Large intestine (tissue), 3 donors: ENCODE measurements around the gene FOXO6. TPM values are rescaled to one million over a fixed set of nuclear protein-coding genes. Genes with fewer than 3 reads are reported as not detected.

Experiments used
- DNase-seq, 2 donors: peaks; one replicate each; pipeline versions ENCODE4 v3.0.0 to v3.0.0-alpha.2; 2013
- H3K27ac ChIP-seq: one replicate; pipeline ENCODE4 v1.5.1; 2013; ENCODE audit warnings: low read length
- H3K27me3 ChIP-seq: 2 replicates; pipeline ENCODE4 v1.6.1; 2013; ENCODE audit warnings: low read length; ENCODE audit not compliant: control insufficient read depth, insufficient read depth
- H3K36me3 ChIP-seq: 2 replicates; pipeline ENCODE4 v1.6.1; 2013; ENCODE audit warnings: low read length; ENCODE audit not compliant: control insufficient read depth, insufficient read depth
- H3K4me1 ChIP-seq: one replicate; pipeline ENCODE4 v1.6.1; 2013; ENCODE audit warnings: low read length; ENCODE audit not compliant: control insufficient read depth, insufficient read depth
- H3K4me3 ChIP-seq: one replicate; pipeline ENCODE4 v1.5.1; 2013; ENCODE audit warnings: low read length
- H3K9me3 ChIP-seq: one replicate; pipeline ENCODE4 v1.6.1; 2013; ENCODE audit warnings: mild to moderate bottlenecking, low read depth, low read length, moderate library complexity; ENCODE audit not compliant: control insufficient read depth
- WGBS: methylation state at CpG from one replicate; pipeline ENCODE4 v1.1.5; 2013; ENCODE audit warnings: low lambda C conversion rate; ENCODE audit not compliant: insufficient coverage; 5-methylcytosine and 5-hydroxymethylcytosine counted together
- polyA plus RNA-seq: library from polyadenylated mRNA; unstranded; fragments of 120-200 nt; gene quantifications from one replicate; pipeline ENCODE4 v1.2.1, GENCODE V29; 2013

FOXO6 gene
- polyA plus RNA-seq, 1 donor: 6.4 TPM

DNA sequence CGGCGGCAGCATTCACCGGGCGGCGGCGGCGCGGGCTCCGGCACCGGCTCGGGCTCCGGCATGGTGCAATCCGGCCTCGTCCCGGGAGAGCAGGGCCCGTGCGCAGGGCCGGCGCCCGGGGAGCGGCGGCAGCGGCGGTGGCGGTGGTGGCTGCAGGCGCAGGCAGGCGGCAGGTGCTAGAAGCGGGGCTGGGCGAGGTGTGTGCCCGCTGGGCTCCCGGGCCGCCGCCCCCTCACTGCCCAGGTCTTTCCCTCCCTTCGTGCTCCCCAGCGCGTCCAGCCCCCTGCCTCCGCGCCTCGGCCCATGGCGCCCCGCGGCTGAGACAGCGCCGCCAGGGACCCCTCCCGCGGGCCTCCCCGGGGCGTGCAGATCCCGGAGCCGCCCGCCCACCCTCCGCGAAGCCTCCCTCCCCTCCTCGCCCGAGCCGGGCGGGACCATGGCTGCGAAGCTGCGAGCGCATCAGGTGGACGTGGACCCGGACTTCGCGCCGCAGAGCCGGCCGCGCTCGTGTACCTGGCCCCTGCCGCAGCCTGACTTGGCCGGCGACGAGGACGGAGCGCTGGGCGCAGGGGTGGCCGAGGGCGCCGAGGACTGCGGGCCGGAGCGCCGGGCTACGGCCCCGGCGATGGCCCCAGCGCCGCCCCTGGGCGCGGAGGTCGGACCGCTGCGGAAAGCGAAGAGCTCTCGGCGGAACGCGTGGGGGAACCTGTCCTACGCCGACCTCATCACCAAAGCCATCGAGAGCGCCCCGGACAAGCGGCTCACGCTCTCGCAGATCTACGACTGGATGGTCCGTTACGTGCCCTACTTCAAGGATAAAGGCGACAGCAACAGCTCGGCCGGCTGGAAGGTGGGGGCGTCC is 492 bp downstream of the FOXO6 start:
- DNase-seq: peak in 1 of 2 donors; percentile 77
- WGBS: no CpG with 5 or more reads among the region's 113 CpGs
- Histone ChIP-seq H3K4me1 (peaks cover 50% of the 10 kb centered on the region), H3K27ac (no peak overlapping the region), H3K36me3 (no peaks in the 10 kb centered on the region), H3K27me3 (peaks cover 21% of the 10 kb centered on the region), H3K9me3 (peaks cover 5% of the 10 kb centered on the region), H3K4me3 (peak overlapping the region; percentile 39)

DNA sequence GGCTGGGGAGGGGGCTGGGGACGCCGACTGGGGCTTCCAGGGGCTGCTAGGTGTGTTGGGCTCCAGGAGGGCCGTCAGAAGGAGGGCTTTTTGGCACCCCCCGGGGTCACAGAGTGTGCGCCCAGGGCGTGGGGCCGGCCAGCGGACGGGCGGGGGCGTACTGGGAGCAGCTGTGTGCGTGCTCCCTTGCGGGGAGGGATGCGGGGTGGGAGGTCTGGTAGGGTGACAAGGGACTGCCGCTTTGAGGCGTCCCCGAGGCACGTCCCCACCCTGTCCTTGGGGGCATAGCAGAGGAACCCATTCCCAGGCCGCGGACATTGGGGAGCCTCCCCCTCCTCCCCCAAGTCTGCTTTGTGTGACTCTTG is 1.1 kb downstream of the FOXO6 start:
- no peak for DNase-seq
- Histone ChIP-seq H3K27me3 (peaks cover 25% of the 10 kb centered on the region), H3K4me1 (peaks cover 56% of the 10 kb centered on the region), H3K9me3 (peaks cover 5% of the 10 kb centered on the region), H3K36me3 (no peaks in the 10 kb centered on the region), H3K27ac (no peak overlapping the region), H3K4me3 (peak overlapping the region; percentile 39)
- WGBS: no CpG with 5 or more reads among the region's 20 CpGs

- no peak overlapping the region for H3K27ac ChIP-seq
- peaks cover 55% of the 10 kb centered on the region for H3K4me1 ChIP-seq
- H3K36me3 ChIP-seq: no peaks in the 10 kb centered on the region
- peak overlapping the region; percentile 39 for H3K4me3 ChIP-seq
- WGBS: no CpG with 5 or more reads among the region's 8 CpGs
- DNase-seq: no peak
- peaks cover 25% of the 10 kb centered on the region for H3K27me3 ChIP-seq
- H3K9me3 ChIP-seq: peaks cover 5% of the 10 kb centered on the region
Measured at GRCh38 chr1:41362749-41363590, 1.7 kb downstream of the FOXO6 start.

DNA sequence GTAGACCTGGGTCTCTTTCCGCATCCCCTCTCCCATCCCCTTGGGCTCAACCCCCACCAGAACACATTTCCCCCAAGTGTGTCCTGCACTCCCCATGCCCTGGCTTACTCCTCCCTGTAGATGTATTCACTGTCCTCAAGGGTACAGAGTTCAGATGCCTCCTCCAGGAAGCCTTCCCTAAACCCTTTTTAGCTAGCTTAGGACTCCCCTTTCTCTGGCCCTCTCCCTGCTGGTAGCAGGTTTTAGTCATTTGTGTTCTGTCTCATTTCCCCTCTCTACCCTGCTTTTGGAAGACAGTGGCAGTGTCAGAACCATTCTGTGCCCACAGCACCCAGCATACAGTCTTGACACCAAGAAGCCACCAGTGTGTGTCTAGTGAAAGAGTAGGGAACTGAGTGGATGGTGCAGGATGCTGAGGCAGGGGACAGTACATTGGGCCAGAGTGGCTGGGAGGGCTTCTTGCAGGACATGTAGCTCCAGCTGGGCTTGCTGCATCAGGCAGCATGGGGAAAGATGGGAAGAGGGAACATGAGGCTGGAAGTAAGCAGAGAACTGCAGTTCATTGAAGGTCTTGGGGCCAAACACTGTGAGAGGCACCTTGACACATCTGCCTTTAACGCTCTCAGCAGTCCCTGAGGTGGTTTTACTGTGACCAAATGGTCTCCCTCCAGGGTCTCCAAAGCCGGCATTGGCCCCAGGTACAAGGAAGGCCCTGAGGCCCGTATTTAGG is 2.5 kb downstream of the FOXO6 start:
- no peak overlapping the region for H3K4me3 ChIP-seq
- peaks cover 50% of the 10 kb centered on the region for H3K4me1 ChIP-seq
- H3K36me3 ChIP-seq: no peaks in the 10 kb centered on the region
- DNase-seq: no peak
- peaks cover 5% of the 10 kb centered on the region for H3K9me3 ChIP-seq
- H3K27me3 ChIP-seq: peaks cover 25% of the 10 kb centered on the region
- H3K27ac ChIP-seq: no peak overlapping the region
- no CpG with 5 or more reads among the region's 4 CpGs for WGBS

GRCh38 chr1:41364442-41365319 is 3.4 kb downstream of the FOXO6 start:
- peaks cover 25% of the 10 kb centered on the region for H3K27me3 ChIP-seq

DNA sequence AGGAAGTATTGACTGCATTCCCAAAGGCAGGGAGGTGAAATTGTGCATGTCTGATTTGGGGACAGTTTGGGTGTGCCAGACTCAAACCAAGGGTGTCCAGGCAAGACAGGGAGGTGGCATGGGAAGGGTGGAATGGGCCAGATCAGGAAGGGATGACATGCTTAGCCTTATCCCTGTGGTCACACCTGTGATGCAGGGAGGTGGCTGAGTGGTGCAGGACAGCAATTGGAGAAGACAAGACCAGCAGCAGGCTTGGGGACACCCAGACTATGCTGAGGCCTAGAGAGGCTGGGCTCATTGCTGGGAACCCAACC is 4.0 kb downstream of the FOXO6 start:
- Histone ChIP-seq H3K9me3 (peaks cover 5% of the 10 kb centered on the region), H3K36me3 (no peaks in the 10 kb centered on the region), H3K27ac (peak overlapping the region; percentile 20), H3K4me1 (peaks cover 36% of the 10 kb centered on the region), H3K27me3 (peaks cover 25% of the 10 kb centered on the region), H3K4me3 (no peak overlapping the region)
- no peak for DNase-seq

More at GRCh38 chr1:41364442-41365319, 3.4 kb downstream of the FOXO6 start:
- peaks cover 41% of the 10 kb centered on the region for H3K4me1 ChIP-seq
- H3K4me3 ChIP-seq: no peak overlapping the region
- H3K9me3 ChIP-seq: peaks cover 5% of the 10 kb centered on the region
- no peak overlapping the region for H3K27ac ChIP-seq
- H3K36me3 ChIP-seq: no peaks in the 10 kb centered on the region
- no CpG with 5 or more reads among the region's 10 CpGs for WGBS
- DNase-seq: no peak

DNA sequence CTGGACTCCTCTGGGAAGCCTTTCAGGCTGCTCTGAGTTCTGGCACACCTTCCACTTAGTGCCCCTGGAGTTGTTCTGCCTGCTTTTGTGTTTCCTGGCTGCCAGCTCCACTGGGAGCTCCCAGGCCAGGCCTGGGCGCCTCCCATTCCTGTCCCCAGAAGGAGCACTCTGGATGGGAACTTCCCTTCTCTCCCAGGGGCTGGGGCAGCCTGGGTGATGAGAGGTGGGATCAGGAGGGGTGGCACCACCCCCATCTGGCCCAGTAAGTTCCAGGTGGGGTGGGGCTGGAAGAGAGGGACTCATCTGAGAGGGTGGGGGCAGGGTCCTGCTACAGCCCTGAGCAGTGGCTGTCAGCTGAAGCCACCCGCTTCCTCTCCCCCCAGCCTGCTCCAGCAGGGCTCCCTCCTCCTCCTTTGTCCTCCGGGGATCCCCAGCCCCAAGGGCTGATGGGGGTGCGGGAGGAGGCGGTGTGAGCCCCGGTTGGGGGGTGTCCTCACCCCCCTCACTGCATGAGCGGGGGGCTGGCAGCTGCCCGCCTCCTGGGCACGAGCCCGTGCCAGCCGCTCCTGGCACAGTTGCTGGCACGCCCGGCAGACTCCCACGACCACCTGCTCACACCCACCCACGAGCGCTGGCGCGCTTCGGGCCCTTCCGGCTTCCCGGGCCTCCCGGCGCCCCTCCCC is 4.7 kb downstream of the FOXO6 start:
- H3K4me3 ChIP-seq: peak overlapping the region; percentile 39
- peaks cover 5% of the 10 kb centered on the region for H3K9me3 ChIP-seq
- peaks cover 30% of the 10 kb centered on the region for H3K4me1 ChIP-seq
- WGBS: no CpG with 5 or more reads among the region's 23 CpGs
- no peaks in the 10 kb centered on the region for H3K36me3 ChIP-seq
- DNase-seq: peak in 1 of 2 donors; percentile 62
- H3K27ac ChIP-seq: peak overlapping the region; percentile 20
- H3K27me3 ChIP-seq: peaks cover 25% of the 10 kb centered on the region

- no peak overlapping the region for H3K27ac ChIP-seq
- peak overlapping the region; percentile 48 for H3K4me3 ChIP-seq
- peaks cover 5% of the 10 kb centered on the region for H3K9me3 ChIP-seq
- DNase-seq: peak in 1 of 2 donors; percentile 64
- no CpG with 5 or more reads among the region's 51 CpGs for WGBS
- peaks cover 35% of the 10 kb centered on the region for H3K4me1 ChIP-seq
- peaks cover 25% of the 10 kb centered on the region for H3K27me3 ChIP-seq
- no peaks in the 10 kb centered on the region for H3K36me3 ChIP-seq
Measured at GRCh38 chr1:41366455-41367287, 5.4 kb downstream of the FOXO6 start.

DNA sequence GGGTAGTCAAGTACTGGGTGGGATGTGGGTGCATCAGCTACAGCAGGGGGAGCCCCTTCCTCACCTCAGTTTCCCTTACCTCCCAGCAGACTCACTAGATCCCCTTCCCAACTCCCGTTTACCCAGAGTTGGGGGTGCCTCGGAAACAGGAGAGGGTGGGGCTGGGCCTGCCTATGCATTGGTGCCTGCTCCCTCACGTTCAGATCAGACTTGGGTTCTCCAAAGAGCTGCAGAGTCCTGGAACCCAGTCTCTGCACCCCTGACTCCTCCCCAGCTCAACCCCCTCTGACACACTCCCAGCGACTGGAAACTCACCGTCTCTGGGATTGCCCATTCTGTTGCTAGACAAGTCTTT is 6.0 kb downstream of the FOXO6 start:
- WGBS: 80% methylated on average over 1 of the region's 5 CpGs
- Histone ChIP-seq H3K9me3 (peaks cover 3% of the 10 kb centered on the region), H3K4me3 (no peak overlapping the region), H3K27me3 (peaks cover 22% of the 10 kb centered on the region), H3K4me1 (peaks cover 38% of the 10 kb centered on the region), H3K27ac (no peak overlapping the region), H3K36me3 (no peaks in the 10 kb centered on the region)
- no peak for DNase-seq
